Measurements from ENCODE around the gene SLC39A10.
"Not testable (repeated sequence)": the region's sequence is repeated elsewhere in the genome, so short reads cannot be mapped to it uniquely, and the experiment has no call there.

The SLC39A10 gene

DNA sequence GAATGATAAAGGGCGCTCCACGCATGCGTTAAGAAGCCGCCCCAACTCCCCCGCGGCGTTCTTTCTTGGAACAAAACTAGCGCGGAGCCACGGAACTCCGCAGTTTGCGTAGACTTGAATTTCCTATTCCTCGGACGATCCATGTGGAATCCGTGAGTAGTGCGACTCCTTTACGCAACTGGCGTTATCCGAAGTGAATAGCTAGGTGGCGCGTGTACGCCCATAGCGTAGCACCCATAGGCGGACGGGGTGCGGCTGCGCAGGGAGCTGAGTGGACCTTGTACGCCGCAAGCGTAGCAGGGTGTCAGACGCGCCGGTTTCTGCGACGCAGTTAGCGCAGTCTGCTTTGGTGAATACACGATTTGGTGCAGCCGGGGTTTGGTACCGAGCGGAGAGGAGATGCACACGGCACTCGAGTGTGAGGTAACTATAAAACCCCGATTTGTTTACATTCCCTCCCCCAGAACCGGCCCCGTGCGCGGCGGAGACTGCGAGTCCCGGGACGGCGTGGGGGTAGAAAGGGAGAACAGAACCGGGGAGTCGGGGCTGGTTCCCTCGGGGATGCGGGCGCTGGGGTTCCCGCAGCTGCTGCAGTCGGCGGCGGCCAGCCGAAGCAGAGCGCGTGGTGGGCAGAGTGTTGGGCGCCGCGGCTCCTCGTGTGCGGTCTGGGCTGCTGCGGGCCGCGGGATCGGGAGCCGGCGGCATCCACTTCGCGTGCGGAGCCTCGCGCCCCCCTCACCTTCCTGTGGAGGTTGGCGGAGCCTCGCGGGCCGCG, at the start of gene SLC39A10:
TSS of gene SLC39A10 (plus strand) at position 368 of the 775 bp plus-strand sequence. CDS start 22,817 bp downstream, outside the sequence.
- in situ Hi-C loops (cut with MboI; ENCODE audit: low sequenced_read_pairs) = loop anchor here (25.0 kb wide), 2 partner anchors 320 to 405 kb away; partner anchors contain the start of gene DNAH7

DNA sequence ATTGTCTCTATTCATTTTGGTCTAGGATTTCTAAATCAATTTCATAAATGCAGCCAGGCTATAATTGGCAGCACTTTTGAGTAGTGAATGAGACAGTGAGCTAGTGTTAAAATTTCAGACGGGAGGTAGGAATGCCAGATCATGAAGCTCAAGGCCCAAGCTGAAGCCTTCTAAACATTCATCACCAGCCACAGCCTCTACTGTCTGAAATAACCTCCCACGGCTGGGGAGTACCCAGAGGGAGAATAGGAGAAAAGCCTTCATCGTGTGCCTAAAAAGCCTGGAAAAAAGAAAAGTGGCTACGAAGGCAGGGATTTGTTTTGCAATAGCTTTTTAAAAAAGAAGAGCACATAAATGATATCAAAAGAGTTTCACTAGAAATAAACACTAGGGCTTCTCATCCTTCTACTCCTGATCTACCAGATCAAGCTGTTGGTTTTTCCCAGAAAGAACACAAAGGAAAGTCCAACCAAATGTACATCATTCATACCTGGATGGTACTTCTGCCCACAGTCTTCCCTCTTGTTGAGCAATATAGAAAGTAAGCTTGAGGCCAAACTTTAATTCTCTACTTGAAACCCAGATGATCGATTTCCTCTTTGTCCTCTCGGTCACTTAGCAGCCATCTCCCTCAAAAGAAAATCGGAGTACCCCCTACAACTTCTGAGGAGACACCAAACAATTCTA, 48.1 kb upstream of the SLC39A10 start:
- in situ Hi-C loops (cut with MboI; ENCODE audit: low sequenced_read_pairs) = no loop called here

GRCh38 chr2:195610717-195611116, 46.3 kb upstream of the SLC39A10 start:
- in situ Hi-C loops (cut with MboI; ENCODE audit: low sequenced_read_pairs) = no loop called here

DNA sequence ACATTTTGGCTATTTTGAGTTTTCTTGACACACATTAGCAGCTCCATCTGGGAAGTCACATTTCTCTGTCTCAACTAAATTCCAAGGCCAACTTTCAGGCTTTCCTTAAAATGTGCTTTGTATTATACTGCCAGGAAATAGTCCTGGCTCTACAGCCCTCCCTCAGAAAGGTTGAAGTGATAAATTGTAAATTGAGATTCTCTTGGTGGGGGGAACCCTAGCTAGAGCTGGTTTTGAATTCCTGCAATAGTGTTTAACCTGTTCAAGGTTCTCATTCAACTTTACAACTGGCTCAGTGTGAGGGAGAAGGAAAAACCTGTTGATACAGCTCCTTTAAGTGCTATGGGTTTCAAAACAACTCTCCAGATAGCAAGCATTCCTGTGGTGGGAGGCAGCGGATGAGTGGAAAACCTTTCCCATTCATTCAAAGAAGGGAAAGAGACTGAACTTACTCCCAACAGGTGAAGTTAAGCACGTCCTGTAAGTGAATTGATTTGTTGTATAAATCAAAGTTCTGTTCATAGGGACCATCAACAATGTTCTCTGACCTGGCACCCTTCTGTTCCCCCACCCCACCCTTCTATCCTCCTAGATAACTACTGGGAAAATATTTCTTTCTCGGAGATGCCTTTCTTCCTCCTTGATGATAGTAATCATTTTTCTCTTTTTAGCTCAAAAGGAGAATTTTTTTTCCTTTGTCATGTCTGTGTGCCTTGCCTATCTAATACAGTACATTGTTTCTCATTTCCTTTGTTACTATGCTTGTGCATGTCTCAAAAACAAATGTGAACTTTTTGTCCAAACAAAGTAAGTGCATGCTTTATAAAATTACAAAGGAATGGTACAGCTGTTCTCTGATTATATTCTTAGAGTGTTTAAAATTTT, 44.2 kb upstream of the SLC39A10 start:
- in situ Hi-C loops (cut with MboI; ENCODE audit: low sequenced_read_pairs) = no loop called here

DNA sequence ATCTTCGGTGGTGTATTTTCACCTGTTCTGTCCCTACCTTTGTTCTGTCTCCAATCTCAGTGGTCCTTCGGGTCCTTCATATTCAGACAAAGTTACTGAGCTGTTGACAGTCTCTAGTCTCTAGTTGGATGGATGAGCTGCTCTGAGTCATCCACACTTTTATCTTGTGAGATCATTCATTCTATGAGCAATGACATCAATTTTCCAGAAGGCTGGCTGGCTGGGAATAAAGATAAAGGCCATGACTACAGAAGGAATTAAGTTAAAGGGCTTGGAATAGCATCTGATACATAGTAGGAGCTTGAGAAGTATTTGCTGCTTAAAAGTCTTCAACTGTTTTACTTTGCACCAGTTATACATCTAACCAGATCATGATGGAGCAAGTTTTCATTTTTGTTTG, 43.1 kb upstream of the SLC39A10 start:
- in situ Hi-C loops (cut with MboI; ENCODE audit: low sequenced_read_pairs) = no loop called here

DNA sequence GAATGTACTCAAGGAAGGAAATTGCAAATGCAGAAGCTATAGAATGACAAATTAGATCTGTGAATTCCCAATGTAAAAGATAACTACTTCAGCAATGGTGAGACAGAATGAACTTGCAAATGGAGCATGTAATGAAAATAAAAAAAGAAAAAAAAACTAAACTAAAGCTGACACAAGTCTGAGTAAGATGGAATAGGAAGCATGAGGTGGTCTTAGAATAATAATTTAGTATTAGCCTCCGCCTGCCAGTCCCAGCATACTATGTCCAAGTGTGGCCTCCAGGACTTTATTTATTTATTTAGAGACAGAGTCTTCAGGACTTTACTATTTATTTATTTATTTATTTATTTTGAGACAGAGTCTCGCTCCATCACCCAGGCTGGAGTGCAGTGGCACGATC, 37.4 kb upstream of the SLC39A10 start:
- in situ Hi-C loops (cut with MboI; ENCODE audit: low sequenced_read_pairs) = no loop called here

DNA sequence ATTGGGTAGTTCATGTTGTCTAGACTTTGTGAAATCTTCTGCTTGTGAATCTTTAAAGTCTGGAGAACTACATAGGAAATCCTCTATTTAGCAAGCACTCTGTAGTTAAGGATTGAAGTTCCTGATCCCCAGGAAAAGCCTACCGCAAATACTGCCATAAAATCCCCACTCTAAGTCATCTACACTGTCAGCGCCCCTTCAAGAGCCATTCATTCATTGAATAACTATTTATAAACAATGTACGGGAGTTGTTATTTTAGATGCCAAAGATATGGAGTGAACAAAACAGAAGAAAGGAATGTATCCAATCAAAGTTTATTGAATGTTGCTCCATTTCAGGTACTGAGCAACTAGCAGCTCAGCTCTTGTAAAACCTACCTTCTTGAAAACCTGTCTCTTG, 36.5 kb upstream of the SLC39A10 start:
- in situ Hi-C loops (cut with MboI; ENCODE audit: low sequenced_read_pairs) = no loop called here

DNA sequence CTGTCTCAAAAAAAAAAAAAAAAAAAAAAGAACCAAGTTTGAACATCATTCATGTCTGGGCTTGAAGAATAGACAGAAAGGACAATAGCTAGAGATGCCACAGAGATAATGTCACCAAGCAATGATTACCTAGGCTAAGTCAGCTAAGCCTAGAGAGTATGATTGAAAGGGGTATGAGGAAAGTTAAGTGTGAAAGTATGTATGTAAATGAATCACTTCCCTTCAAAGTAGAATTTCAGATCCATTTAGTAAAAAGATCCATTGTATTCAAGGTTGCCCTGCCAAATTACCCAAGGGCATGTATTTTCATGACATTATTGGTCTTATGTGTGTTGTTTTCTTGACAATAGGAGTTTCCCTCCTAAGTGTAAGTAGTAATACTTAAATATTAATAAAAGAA, 34.1 kb upstream of the SLC39A10 start:
- in situ Hi-C loops (cut with MboI; ENCODE audit: low sequenced_read_pairs) = no loop called here

GRCh38 chr2:195626507-195626906, 30.5 kb upstream of the SLC39A10 start:
- in situ Hi-C loops (cut with MboI; ENCODE audit: low sequenced_read_pairs) = no loop called here

DNA sequence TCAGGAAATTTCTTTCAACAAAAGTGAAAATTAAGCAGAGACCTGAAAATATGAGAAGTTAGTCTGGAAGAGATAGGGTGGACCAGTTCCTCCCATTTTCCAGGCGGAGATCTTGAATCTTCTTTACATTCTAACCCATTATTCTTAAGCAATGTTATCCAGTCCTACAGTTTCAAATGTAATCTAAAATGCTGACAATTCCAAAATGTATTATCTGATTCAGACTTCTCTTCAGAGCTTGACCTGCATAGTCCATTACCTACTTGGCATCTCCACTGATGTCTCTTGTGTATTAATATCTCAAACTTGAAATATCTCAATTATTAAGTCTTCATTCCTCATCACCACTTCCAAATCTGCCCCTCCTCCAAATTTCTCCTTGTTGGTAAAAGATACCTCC, 28.4 kb upstream of the SLC39A10 start:
- in situ Hi-C loops (cut with MboI; ENCODE audit: low sequenced_read_pairs) = no loop called here

- in situ Hi-C loops (cut with MboI; ENCODE audit: low sequenced_read_pairs) = no loop called here
These were observed 24.0 kb upstream of the SLC39A10 start for GRCh38 chr2:195632856-195633572.

GRCh38 chr2:195633573-195633870, 23.5 kb upstream of the SLC39A10 start:
- in situ Hi-C loops (cut with MboI; ENCODE audit: low sequenced_read_pairs) = no loop called here

- in situ Hi-C loops (cut with MboI; ENCODE audit: low sequenced_read_pairs) = no loop called here
These were observed 23.1 kb upstream of the SLC39A10 start for GRCh38 chr2:195633974-195634373.

- in situ Hi-C loops (cut with MboI; ENCODE audit: low sequenced_read_pairs) = no loop called here
These were observed 20.1 kb upstream of the SLC39A10 start for GRCh38 chr2:195636890-195637289.

- in situ Hi-C loops (cut with MboI; ENCODE audit: low sequenced_read_pairs) = no loop called here
These were observed 18.3 kb upstream of the SLC39A10 start for GRCh38 chr2:195638750-195639149.

GRCh38 chr2:195639238-195639858, 17.7 kb upstream of the SLC39A10 start:
- in situ Hi-C loops (cut with MboI; ENCODE audit: low sequenced_read_pairs) = no loop called here

DNA sequence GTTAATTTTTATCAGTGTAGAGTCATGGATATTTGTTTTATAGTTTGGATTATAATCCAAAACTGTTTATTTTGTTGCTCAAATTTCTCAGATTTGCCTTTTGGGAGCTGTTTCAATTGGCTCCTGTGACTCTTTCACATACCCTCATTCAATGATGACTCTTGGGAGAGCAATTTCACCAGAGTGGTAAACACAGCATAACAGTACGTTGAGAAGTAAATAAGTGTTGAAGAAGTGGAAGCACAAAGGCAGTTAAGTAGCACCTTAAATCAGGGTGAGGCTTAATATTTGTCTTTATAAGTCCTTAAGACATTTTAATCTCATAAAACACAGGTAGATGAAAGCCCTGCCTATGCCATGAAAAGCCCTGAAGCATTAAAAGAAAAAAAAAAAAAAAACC, 17.1 kb upstream of the SLC39A10 start:
- in situ Hi-C loops (cut with MboI; ENCODE audit: low sequenced_read_pairs) = no loop called here

GRCh38 chr2:195642027-195642678, 14.9 kb upstream of the SLC39A10 start:
- in situ Hi-C loops (cut with MboI; ENCODE audit: low sequenced_read_pairs) = no loop called here

DNA sequence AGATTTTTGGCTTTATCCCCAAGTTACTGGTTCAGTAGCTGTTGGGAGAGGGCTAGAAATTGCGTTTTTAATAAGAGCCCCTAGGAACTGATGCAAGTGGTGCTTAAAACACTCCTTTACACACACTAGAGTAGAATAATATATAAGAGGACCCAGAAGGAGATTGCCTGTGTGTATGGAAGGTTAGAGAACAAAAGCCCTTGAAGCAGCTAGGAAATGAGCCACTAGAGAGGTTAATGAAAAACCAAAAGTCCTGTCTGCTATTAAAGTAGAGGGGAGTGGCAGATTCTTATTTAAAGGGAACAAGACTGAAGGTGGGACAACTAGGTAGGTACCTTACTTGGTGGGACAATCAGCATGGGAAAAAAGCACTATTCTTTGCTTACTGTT, 14.4 kb upstream of the SLC39A10 start:
- in situ Hi-C loops (cut with MboI; ENCODE audit: low sequenced_read_pairs) = no loop called here

DNA sequence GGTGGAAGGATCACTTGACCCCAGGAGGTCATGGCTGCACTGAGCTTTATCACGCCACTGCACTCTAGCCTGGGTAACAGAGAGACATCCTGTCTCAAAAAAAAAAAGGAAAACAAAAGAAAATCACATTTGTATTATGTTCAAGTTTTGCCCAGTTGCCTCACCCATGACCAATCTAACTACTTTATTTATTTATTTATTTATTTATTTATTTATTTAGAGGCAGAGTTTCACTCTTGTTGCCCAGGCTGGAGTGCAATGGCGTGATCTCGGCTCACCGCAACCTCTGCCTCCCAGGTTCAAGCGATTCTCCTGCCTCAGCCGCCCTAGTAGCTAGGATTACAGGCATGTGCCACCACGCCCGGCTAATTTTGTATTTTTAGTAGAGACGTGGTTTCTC, 12.3 kb upstream of the SLC39A10 start:
- in situ Hi-C loops (cut with MboI; ENCODE audit: low sequenced_read_pairs) = not testable (repeated sequence)
